Fibroblast of the aortic adventitia (primary cell): ENCODE data around the gene NEK9. TPM values are rescaled to one million over a fixed set of nuclear protein-coding genes. Genes with fewer than 3 reads are reported as not detected.
A peak's percentile ranks its signal among the peaks of the same experiment; 100 is the strongest.

Experiments
- DNase-seq: peaks from one replicate; pipeline ENCODE4 v3.0.0-alpha.2; 2010; ENCODE audit warnings: low read depth
- H3K4me3 ChIP-seq: 2 replicates; pipeline ENCODE4 v1.5.1; 2011; ENCODE audit warnings: low read depth, mild to moderate bottlenecking, control low read depth, low read length, moderate library complexity
- CTCF ChIP-seq: IDR thresholded peaks from 2 replicates; pipeline ENCODE4 v1.5.1; 2011; ENCODE audit warnings: mild to moderate bottlenecking, low read length, control low read depth, inconsistent platforms; ENCODE audit not compliant: insufficient read depth
- total RNA-seq: library from RNA; depleted of rRNA; stranded (reverse); fragments of >200 nt; gene quantifications from 2 replicates; pipeline ENCODE4 v1.2.3, GENCODE V29; 2012; ENCODE audit warnings: low replicate concordance

NEK9 gene
- total RNA-seq, 1 donor = 51.3 TPM

- TF ChIP-seq CTCF = no peak
- DNase-seq = no peak
- H3K4me3 ChIP-seq = no peak overlapping the region
These were observed 12.3 kb upstream of the NEK9 start for GRCh38 chr14:75139185-75139584.

GRCh38 chr14:75138492-75138891, 11.6 kb upstream of the NEK9 start:
- no peak for TF ChIP-seq CTCF
- no peak overlapping the region for H3K4me3 ChIP-seq
- peak; percentile 16 for DNase-seq

- H3K4me3 ChIP-seq = no peak overlapping the region
- TF ChIP-seq CTCF = no peak
- no peak for DNase-seq
These were observed 7.8 kb upstream of the NEK9 start for GRCh38 chr14:75134644-75135043.

GRCh38 chr14:75133597-75133996, 6.7 kb upstream of the NEK9 start:
- no peak overlapping the region for H3K4me3 ChIP-seq
- TF ChIP-seq CTCF = no peak
- DNase-seq = no peak

GRCh38 chr14:75132382-75133086, 5.7 kb upstream of the NEK9 start:
- TF ChIP-seq CTCF = peak; percentile 67
- peak; percentile 85 for DNase-seq
- no peak overlapping the region for H3K4me3 ChIP-seq

GRCh38 chr14:75128596-75128990, 1.7 kb upstream of the NEK9 start:
- TF ChIP-seq CTCF = no peak

More at GRCh38 chr14:75128596-75128990, 1.7 kb upstream of the NEK9 start:
- no peak overlapping the region for H3K4me3 ChIP-seq
- DNase-seq = no peak
